Renal cortex interstitium (tissue), 11 donors: ENCODE measurements around the gene FHL3. TPM values are rescaled to one million over a fixed set of nuclear protein-coding genes. Genes with fewer than 3 reads are reported as not detected.

ENCODE experiments used
- DNase-seq, 11 donors: peaks; one replicate each; pipeline ENCODE4 v3.0.0-alpha.2; 2013; ENCODE audit warnings: low read depth in 9 of 11, low spot score in 4 of 11; ENCODE audit errors: extremely low read depth in 1 of 11
- polyA plus RNA-seq, 3 donors: library from polyadenylated mRNA; unstranded; fragments of 120-200 nt; gene quantifications; one replicate each; pipeline ENCODE4 v1.2.1, GENCODE V29; 2013; ENCODE audit not compliant: insufficient read length in 3 of 3

Gene FHL3
- polyA plus RNA-seq, 3 donors, result 17.3 to 21.2 (median 18.9) TPM

- no peak for DNase-seq
Observed at GRCh38 chr1:37954316-37954971, 50.9 kb downstream of the FHL3 start.

DNA sequence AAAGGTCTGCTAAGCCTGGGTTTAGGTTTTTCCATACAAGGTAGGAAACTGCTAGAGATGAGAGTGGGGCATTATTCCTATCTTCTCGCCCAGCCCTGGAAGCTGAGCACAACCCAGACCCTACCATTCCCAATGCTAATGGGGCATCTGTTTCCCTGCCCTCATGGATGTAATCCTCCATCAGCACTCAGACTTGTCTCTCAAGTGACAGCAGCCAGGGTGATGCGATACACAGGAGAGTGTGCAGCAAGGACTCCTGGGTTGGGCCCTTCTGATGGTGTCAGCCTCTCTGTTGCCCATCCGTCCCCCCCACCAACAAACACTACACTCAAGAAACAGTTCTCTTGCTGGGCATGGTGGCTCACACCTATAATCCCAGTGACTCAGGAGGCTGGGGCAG lies 52.6 kb downstream of the FHL3 start:
- no peak for DNase-seq

DNA sequence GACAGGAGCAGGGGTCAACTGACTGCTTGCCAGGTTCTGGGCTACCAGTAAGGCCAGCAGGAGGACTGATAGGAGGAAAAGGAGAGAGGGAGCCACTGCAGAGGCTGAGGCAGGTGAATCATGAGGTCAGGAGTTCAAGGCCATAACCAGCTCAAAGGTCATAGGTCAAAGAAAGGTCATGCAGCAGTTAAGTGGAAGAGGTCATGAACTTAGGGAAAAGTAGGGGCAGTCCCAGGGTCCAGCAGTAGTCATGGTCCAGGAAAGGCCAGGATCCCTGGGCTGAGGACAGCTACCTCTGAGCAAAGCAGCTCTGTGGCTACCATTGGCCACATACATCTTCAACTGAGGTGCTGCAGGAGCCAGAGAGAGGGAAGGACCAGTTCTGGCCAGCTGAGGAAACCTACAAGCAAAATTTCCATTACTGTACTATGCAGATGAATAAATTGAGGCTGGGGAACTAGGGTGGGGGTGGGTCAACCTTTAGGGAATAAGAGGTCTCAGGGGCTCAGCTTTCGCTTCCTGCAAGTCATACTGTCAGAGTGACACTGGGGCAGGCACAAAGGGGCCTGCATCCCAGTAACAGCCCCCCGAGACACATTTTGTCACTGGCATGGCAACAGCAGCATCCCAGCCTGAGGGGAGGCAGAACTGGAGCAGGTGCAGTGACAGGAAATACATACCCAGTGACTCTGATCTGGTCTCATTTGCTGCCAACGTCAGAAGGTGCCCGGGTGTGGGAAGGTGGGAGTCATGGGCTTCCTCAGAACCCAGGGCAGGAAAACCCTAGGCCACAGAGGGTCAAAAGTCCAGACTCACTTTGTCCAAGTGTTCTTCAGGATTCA lies 53.3 kb downstream of the FHL3 start:
- no peak for DNase-seq

DNA sequence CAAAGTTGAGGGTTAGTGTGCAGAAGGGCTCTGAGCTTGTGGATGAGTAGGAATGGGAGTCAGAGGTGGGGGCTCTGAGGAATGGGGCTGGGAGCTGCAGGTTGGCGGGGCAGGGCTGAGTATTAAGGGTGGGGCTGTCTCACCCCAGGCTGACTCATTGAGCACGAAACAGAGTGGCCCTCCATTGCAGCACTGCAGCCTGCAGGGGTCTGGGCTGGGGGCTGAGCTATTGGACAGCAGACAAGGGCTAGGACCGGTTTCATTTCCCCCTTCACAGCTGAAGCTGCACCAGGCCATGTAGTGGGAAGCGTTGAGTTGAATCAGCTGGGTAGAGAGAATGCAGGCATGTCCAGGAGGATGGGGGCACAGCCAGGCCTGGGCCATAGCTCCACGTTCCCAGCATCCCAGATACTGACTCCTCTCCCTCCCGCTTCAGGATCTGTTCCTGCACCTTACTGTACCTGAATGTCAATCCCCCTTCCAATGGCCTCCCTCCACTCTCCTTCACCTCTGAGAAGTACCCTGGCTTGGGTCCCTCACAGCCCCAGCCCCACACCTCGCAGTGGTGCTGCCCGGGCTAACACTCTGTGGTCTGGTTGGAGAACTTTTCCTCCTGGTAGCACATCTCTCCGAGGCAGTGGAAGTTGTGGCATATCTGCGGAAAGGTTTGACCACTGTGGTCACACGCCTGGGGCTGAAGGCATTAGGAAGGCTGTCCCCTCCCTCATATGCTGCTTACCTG lies 54.1 kb downstream of the FHL3 start:
- no peak for DNase-seq

DNA sequence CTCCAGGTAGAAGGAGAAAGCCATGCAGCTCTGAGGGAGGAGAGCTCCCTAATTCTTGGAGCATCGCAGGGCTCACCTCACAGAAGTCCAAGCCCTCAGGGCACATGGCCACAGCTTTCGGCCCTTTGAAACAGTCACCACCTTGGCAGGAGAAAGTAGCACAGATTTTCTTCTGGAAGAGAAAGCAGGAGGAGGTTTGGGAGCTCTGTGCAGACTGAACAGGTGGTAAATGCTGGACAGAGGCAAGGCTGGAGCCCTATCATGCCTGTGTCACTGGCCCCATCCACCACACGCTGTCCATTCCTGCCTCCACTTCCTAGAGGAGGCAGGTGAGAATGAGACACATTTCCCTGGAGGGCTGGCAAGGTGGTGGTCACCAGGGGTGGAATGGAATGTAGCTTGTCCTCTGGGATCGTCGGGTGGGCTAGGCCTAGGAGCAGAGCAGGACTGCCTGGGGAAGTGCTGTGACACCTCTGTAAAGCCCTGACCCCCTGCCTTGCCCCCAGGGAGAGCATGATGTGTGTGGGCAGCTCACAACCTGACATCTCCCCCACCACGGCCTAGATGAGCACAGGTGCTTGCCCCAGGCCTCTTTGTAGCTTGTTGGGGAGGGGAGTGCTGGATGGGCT lies 55.7 kb downstream of the FHL3 start:
- no peak for DNase-seq

GRCh38 chr1:37948841-37949240 lies 56.5 kb downstream of the FHL3 start:
- no peak for DNase-seq

GRCh38 chr1:37948166-37948565 lies 57.1 kb downstream of the FHL3 start:
- DNase-seq, result no peak

GRCh38 chr1:37947364-37947763 lies 58.0 kb downstream of the FHL3 start:
- no peak for DNase-seq

Other genes with a start within 250 kb of the FHL3 start
- gene EPHA10, start 240.4 kb downstream of the FHL3 start, polyA plus RNA-seq, result under 1 TPM; 0.10 to 0.36 (median 0.14) TPM
- gene MANEAL, start 211.7 kb downstream of the FHL3 start, polyA plus RNA-seq, result 1 to 10 TPM; 2.8 to 4.7 (median 3.8) TPM
- gene C1orf122, start 197.7 kb downstream of the FHL3 start, polyA plus RNA-seq, result 10 to 100 TPM; 19.3 to 32.5 (median 30.8) TPM
- 10 to 100 TPM; 11.8 to 14.8 (median 12.6) TPM for gene YRDC, start 197.3 kb downstream of the FHL3 start, polyA plus RNA-seq
- 1 to 10 TPM; 7.8 to 9.4 (median 8.9) TPM for gene MTF1, start 145.9 kb downstream of the FHL3 start, polyA plus RNA-seq
- 10 to 100 TPM; 16.4 to 20.3 (median 17.9) TPM for gene INPP5B, start 58.5 kb downstream of the FHL3 start, polyA plus RNA-seq
- gene SF3A3, start 15.5 kb downstream of the FHL3 start, polyA plus RNA-seq, result 100 to 1,000 TPM in 2 of 3 donors, 10 to 100 TPM in 1; 90.5 to 111 (median 108) TPM
- gene UTP11, start 7.2 kb upstream of the FHL3 start, polyA plus RNA-seq, result 10 to 100 TPM; 37.1 to 44.5 (median 42.3) TPM
- 1 to 10 TPM in 1 of 3 donors, under 1 TPM in 2; 0.79 to 1.7 (median 0.91) TPM for gene POU3F1, start 41.3 kb upstream of the FHL3 start, polyA plus RNA-seq